AG09319 (cell line): Measurements from ENCODE around the gene CHMP2A.

Experiments
- DNase-seq: peaks from one replicate; pipeline ENCODE4 v3.0.0-alpha.2; 2010; ENCODE audit warnings: low read depth; ENCODE audit errors: extremely low read depth
- TF ChIP-seq, protein P1 (sequence below): IDR thresholded peaks from 2 replicates; pipeline ENCODE4 v1.5.1; 2011; ENCODE audit warnings: low read depth, mild to moderate bottlenecking, inconsistent platforms, low read length, moderate library complexity

Gene CHMP2A

DNA sequence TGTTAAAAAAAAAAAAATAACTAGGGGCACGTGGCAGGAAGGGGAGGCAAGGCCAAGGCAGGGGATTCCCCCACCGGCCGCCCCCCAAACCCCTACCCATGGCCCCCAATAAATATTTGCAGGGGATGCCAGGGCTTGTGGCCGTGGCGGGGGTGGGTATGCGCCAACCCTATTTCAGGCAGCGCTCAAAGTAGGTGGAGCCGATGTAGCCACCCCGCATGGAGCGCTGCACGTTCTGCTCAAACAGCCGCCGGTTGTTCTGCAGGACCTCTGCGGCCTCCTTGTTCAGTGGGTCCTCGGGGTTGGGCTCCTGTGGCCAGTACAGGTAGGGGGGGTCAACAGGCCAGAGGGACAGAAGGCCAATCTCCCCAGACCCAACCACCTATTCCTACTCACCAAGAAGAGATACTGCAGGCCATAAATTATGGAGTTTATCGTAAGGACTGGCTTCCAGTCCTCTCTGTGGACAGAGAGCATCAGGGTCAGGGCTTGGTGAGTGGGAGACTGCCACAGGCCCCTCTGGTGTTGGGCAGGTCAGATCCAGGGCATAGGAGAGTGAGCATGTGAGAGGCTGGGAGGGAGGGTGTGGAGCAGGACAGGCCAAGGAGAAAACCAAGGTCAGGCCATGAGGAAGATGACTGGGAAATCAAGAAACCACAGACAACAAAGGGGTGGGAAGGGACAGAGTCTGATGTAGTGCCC, 1.2 kb upstream of the CHMP2A start:
- TF ChIP-seq, protein P1, sequence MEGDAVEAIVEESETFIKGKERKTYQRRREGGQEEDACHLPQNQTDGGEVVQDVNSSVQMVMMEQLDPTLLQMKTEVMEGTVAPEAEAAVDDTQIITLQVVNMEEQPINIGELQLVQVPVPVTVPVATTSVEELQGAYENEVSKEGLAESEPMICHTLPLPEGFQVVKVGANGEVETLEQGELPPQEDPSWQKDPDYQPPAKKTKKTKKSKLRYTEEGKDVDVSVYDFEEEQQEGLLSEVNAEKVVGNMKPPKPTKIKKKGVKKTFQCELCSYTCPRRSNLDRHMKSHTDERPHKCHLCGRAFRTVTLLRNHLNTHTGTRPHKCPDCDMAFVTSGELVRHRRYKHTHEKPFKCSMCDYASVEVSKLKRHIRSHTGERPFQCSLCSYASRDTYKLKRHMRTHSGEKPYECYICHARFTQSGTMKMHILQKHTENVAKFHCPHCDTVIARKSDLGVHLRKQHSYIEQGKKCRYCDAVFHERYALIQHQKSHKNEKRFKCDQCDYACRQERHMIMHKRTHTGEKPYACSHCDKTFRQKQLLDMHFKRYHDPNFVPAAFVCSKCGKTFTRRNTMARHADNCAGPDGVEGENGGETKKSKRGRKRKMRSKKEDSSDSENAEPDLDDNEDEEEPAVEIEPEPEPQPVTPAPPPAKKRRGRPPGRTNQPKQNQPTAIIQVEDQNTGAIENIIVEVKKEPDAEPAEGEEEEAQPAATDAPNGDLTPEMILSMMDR: no peak

DNA sequence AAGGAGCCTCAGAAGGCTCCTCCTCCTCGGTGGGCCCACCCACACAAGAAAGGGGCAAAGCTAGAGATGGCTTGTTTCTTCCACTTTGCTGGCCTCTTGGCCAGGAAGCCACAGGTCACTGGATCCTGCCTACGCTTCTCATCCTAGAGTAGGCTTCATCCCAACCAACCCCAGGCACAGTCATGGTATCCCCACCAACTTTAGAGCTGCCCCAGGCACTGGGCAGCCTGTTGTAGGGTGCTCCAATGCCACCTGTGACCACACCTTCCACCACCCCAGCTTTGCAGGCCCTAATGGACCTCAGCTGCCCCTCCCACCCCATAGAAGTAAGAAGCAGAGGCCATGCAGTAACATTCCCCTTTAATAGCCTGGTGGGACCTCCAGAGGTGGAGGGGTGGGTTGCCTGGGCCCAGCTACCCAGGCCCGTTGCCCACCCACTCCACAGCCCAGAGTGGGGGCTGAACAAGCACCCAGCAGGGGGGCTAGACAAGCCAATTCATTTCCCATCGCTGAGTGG, 522 bp upstream of the CHMP2A start:
- DNase-seq: no peak

More for the DNA sequence above, 1.2 kb upstream of the CHMP2A start:
- no peak for DNase-seq

DNA sequence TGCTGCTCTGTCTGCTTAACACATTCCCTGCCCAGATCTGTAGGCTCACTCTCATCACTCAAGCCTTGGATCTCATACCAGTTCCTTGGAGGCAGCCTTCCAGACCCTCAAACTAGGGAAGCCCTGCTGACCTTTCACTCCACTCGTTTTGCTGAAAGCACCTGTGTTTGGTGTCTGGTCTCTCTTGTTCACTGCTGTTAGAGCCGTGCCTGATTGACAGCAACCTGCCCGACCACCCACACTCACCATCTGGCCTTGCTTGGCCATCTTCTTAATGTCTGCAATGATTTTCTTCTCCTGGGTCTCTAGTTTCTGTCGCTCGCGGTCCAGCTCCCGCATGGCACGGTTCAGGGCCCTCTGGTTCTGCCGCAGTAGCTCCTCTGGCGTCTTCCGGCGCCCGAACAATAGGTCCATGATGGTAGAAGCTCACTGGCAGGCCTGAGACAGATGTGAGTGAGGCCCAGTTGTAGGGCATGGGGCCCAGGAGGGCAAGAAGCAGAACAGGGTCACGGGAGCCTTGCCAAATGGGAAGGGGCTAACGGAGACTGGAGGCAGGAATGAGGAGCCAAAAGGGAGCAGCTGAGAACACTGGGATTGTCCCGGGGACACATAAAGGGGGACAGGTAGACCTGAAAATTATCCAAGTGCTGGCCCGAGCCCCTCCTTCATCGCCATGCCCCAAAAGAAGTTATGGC, 959 bp downstream of the CHMP2A start:
- no peak for DNase-seq
- TF ChIP-seq, protein P1: no peak

More for the DNA sequence above, 522 bp upstream of the CHMP2A start:
- TF ChIP-seq, protein P1: no peak

DNA sequence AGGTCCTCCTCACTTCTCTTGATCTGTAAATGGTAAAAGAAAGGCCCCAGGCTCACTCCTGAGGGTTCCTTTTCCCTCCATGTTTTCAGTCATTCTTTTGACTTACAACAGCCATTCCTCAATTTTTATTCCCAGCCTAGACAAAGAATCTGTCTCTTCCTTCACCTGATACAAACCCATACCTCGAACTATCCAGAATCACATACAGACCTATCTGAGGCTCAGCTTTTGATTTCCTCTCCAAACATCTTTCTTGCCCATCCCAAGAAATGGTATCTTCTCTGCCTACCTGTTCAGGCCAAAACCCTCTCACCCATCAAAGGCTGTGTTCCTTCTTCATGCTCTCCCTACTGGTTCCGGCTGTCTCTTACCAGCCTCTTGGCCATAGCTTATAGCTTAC, 2.2 kb downstream of the CHMP2A start:
- no peak for DNase-seq
- TF ChIP-seq, protein P1: no peak

DNA sequence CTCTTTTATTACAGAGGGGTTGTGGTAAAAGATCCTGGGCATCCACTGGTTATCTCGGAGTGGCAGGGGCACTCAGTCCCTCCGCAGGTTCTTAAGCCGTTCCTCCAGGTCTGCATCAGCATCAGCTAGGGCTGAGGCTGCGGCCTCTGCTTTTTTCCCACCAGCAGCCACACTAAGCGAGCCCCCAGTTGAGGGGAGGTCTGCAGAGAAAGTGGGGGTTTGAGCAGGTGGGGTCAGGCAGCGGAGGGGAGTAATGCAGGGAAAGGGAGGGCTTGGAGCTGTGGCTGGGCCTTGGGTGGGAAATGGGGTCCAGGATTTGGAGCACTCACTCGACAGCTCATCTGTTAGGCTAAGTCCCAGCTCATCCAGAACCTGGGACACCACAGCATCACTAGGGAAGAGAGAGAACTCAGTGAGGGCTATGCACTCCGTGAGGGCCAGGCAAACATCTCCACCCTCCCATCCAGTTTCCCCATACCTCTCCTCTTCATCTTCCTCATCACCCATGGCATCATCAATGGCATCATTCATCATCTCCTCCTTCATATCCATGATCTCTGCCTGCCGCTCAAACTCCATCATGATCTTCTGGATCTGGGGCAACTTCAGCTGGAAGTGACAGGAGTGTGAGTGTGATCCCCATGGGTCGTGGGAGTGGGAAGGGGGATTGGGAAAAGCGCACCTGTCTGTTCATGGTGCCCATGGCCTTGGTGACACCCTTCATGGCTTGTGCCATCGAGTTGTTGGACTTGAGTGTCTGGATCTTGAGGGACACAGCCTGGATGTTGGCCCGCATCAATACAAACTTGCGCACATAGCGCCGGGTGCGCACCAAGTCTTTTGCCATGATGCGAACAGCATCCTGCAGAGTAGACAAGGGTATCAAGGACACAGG, 3.1 kb downstream of the CHMP2A start:
- TF ChIP-seq, protein P1: no peak
- no peak for DNase-seq

DNA sequence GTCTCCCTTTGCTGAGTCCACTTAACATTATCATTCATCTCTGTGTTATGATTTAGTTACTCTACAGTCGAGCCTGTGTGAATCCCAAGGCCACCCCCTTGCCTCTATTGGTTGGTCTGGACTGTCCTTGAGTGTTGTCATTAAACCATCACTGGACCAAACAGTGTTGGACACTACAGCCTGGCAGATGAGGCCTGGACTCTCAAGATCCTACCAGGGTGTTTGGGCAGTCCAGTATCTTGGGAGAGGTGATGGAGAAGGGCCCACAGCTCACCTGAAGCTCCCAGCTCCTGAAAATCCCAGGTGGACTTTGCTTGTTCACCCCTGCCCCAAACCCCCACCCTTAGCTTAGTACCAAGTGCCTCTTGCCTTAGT, 3.8 kb downstream of the CHMP2A start:
- DNase-seq: no peak
- TF ChIP-seq, protein P1: no peak
